Neural cell (in vitro differentiated cells): Measurements from ENCODE around the gene KDM2A.

Source experiments
- EP300 ChIP-seq: fragments of 450-650 bp; conservative IDR thresholded peaks from 2 replicates; pipeline ENCODE4 v1.6.1; 2014; ENCODE audit warnings: antibody characterized with exemption, mild to moderate bottlenecking, moderate library complexity; ENCODE audit not compliant: poor library complexity, severe bottlenecking
- EZH2 ChIP-seq: fragments of 200-600, 300-800 bp; shearing (Covaris generic), sonication (generic); IDR thresholded peaks from 2 replicates; pipeline ENCODE4 v1.6.1; 2014; ENCODE audit warnings: antibody characterized with exemption, low read length, borderline replicate concordance, mild to moderate bottlenecking; ENCODE audit not compliant: insufficient read depth, poor library complexity, severe bottlenecking
- MXI1 ChIP-seq: fragments of 450-650 bp; conservative IDR thresholded peaks from 2 replicates; pipeline ENCODE4 v1.6.1; 2014; ENCODE audit warnings: antibody characterized with exemption, mild to moderate bottlenecking; ENCODE audit not compliant: poor library complexity, severe bottlenecking
- POLR2AphosphoS5 ChIP-seq: IDR thresholded peaks from 2 replicates; pipeline ENCODE4 v1.6.1; 2012
- SMC3 ChIP-seq: fragments of 450-650 bp; conservative IDR thresholded peaks from 2 replicates; pipeline ENCODE4 v1.6.1; 2014; ENCODE audit warnings: antibody characterized with exemption, mild to moderate bottlenecking, moderate library complexity; ENCODE audit not compliant: poor library complexity
- TF ChIP-seq, protein P1 (sequence below): fragments of 450-650 bp; IDR thresholded peaks from 2 replicates; pipeline ENCODE4 v1.5.1; 2014; ENCODE audit warnings: antibody characterized with exemption, mild to moderate bottlenecking, moderate library complexity; ENCODE audit not compliant: poor library complexity, severe bottlenecking

DNA sequence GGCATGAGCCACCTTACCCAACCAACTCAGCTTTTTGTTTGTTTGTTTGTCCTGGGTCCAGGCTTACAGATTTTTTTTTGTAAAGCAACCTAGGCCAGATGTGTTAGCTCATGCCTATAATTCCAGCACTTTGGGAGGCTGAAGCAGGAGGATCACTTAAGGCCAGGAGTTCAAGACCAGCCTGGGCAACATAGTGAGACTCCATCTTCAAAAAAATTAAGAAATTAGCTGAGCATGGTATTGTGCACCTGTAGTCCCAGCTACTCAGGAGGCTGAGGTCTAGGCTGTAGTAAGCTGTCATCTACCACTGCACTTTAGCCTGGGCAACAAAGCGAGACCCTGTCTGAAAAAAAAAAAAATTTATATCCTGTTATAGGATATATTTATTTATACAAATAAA, 118.5 kb downstream of the KDM2A start:
- TF ChIP-seq, protein P1, sequence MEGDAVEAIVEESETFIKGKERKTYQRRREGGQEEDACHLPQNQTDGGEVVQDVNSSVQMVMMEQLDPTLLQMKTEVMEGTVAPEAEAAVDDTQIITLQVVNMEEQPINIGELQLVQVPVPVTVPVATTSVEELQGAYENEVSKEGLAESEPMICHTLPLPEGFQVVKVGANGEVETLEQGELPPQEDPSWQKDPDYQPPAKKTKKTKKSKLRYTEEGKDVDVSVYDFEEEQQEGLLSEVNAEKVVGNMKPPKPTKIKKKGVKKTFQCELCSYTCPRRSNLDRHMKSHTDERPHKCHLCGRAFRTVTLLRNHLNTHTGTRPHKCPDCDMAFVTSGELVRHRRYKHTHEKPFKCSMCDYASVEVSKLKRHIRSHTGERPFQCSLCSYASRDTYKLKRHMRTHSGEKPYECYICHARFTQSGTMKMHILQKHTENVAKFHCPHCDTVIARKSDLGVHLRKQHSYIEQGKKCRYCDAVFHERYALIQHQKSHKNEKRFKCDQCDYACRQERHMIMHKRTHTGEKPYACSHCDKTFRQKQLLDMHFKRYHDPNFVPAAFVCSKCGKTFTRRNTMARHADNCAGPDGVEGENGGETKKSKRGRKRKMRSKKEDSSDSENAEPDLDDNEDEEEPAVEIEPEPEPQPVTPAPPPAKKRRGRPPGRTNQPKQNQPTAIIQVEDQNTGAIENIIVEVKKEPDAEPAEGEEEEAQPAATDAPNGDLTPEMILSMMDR, result no peak
- TF ChIP-seq POLR2AphosphoS5, result no peak
- TF ChIP-seq SMC3, result no peak
- TF ChIP-seq MXI1, result no peak
- TF ChIP-seq EZH2, result no peak
- no peak for TF ChIP-seq EP300
